OCI-LY3 (cell line): ENCODE data around the gene POLD2.

Experiments
- H2AFZ ChIP-seq: fragments of 200-600, 300-600 bp; shearing (Covaris generic); 2 replicates; pipeline ENCODE4 v1.6.0; 2014; ENCODE audit warnings: antibody characterized with exemption, low read depth, low read length
- H3K27ac ChIP-seq: fragments of 200-600, 300-600 bp; sonication (generic); 2 replicates; pipeline ENCODE4 v1.5.1; 2014; ENCODE audit warnings: mild to moderate bottlenecking, low read length, moderate library complexity, mixed read lengths
- H3K27me3 ChIP-seq: fragments of 200-600, 300-600 bp; sonication (generic); 2 replicates; pipeline ENCODE4 v1.6.1; 2014; ENCODE audit warnings: low read depth, low read length, mixed read lengths
- H3K36me3 ChIP-seq: fragments of 200-600, 300-600 bp; sonication (generic); replicated peaks from 2 replicates; pipeline ENCODE3; 2014; ENCODE audit warnings: low read depth, low read length, mixed read lengths
- H3K4me1 ChIP-seq: fragments of 300-600, 200-600 bp; sonication (generic); 2 replicates; pipeline ENCODE4 v1.6.1; 2014; ENCODE audit warnings: low read length, mixed read lengths
- H3K4me2 ChIP-seq: fragments of 200-600, 300-600 bp; sonication (generic); 2 replicates; pipeline ENCODE4 v1.6.1; 2014; ENCODE audit warnings: low read length, mixed read lengths
- H3K4me3 ChIP-seq: fragments of 300-600, 200-600 bp; sonication (generic); 2 replicates; pipeline ENCODE4 v1.5.1; 2014; ENCODE audit warnings: antibody characterized with exemption, mild to moderate bottlenecking, low read length, moderate library complexity
- H3K79me2 ChIP-seq: fragments of 300-600, 200-600 bp; shearing (Covaris generic); 2 replicates; pipeline ENCODE4 v1.6.1; 2014; ENCODE audit warnings: mild to moderate bottlenecking, low read length, mixed read lengths
- H3K9ac ChIP-seq: fragments of 300-600, 200-600 bp; shearing (Covaris generic); 2 replicates; pipeline ENCODE4 v1.6.0; 2014; ENCODE audit warnings: mild to moderate bottlenecking, low read length, moderate library complexity
- H3K9me3 ChIP-seq: fragments of 200-600, 300-600 bp; shearing (Covaris generic); 2 replicates; pipeline ENCODE4 v1.6.1; 2014; ENCODE audit warnings: low read length, mixed read lengths; ENCODE audit not compliant: insufficient read depth
- H4K20me1 ChIP-seq: fragments of 200-600, 300-600 bp; sonication (generic); 2 replicates; pipeline ENCODE4 v1.6.1; 2016; ENCODE audit warnings: low read length, mixed read lengths; ENCODE audit not compliant: insufficient read depth
- CTCF ChIP-seq: fragments of 200-600, 300-600 bp; sonication (generic); IDR thresholded peaks from 2 replicates; pipeline ENCODE4 v1.5.1; 2014; ENCODE audit warnings: antibody characterized with exemption, low read length, low read depth
- EZH2phosphoT487 ChIP-seq: fragments of 200-600 bp; shearing (Covaris generic); IDR thresholded peaks from 2 replicates; pipeline ENCODE4 v1.6.1; 2018; ENCODE audit warnings: antibody characterized with exemption, mixed run types, low read depth

The POLD2 gene

GRCh38 chr7:44155191-44156185, 32.1 kb upstream of the POLD2 start:
- Histone ChIP-seq H3K9ac (no peak overlapping the region), H2AFZ (no peak overlapping the region), H3K9me3 (no peaks in the 10 kb centered on the region), H3K4me2 (no peak overlapping the region), H3K27me3 (no peaks in the 10 kb centered on the region), H4K20me1 (no peaks in the 10 kb centered on the region), H3K4me3 (no peak overlapping the region), H3K4me1 (peaks cover 19% of the 10 kb centered on the region), H3K79me2 (no peaks in the 10 kb centered on the region), H3K36me3 (no peaks in the 10 kb centered on the region), H3K27ac (no peak overlapping the region)
- no peak for TF ChIP-seq CTCF
- no peak for TF ChIP-seq EZH2phosphoT487

- Histone ChIP-seq H3K27ac (no peak overlapping the region), H3K9ac (no peak overlapping the region), H3K4me2 (no peak overlapping the region), H3K79me2 (no peaks in the 10 kb centered on the region), H2AFZ (no peak overlapping the region), H3K4me3 (no peak overlapping the region), H3K9me3 (no peaks in the 10 kb centered on the region), H3K27me3 (no peaks in the 10 kb centered on the region), H3K36me3 (no peaks in the 10 kb centered on the region), H4K20me1 (no peaks in the 10 kb centered on the region), H3K4me1 (peaks cover 26% of the 10 kb centered on the region)
- TF ChIP-seq EZH2phosphoT487 (no peak), CTCF (no peak)
These were observed 31.4 kb upstream of the POLD2 start for GRCh38 chr7:44154703-44155102.

GRCh38 chr7:44153948-44154335, 30.6 kb upstream of the POLD2 start:
- no peak for TF ChIP-seq EZH2phosphoT487
- no peak for TF ChIP-seq CTCF
- H3K27me3 ChIP-seq = no peaks in the 10 kb centered on the region

More at GRCh38 chr7:44153948-44154335, 30.6 kb upstream of the POLD2 start:
- Histone ChIP-seq H3K4me2 (no peak overlapping the region), H2AFZ (no peak overlapping the region), H3K9me3 (no peaks in the 10 kb centered on the region), H3K9ac (no peak overlapping the region), H3K36me3 (no peaks in the 10 kb centered on the region), H3K4me3 (no peak overlapping the region), H3K79me2 (no peaks in the 10 kb centered on the region), H3K4me1 (peaks cover 34% of the 10 kb centered on the region), H3K27ac (no peak overlapping the region), H4K20me1 (no peaks in the 10 kb centered on the region)
